Ishikawa (cell line): ENCODE data around the gene ALKBH7.

Source experiments
- CREB1 ChIP-seq: IDR thresholded peaks from 2 replicates; pipeline ENCODE4 v1.6.1; 2012; ENCODE audit warnings: low read depth
- EGR1 ChIP-seq: IDR thresholded peaks from 2 replicates; pipeline ENCODE4 v1.6.1; 2012
- FOXM1 ChIP-seq: IDR thresholded peaks from 2 replicates; pipeline ENCODE4 v1.6.1; 2012; ENCODE audit warnings: low read depth, borderline replicate concordance
- MAX ChIP-seq: IDR thresholded peaks from 2 replicates; pipeline ENCODE4 v1.6.1; 2012
- REST ChIP-seq: IDR thresholded peaks from 2 replicates; pipeline ENCODE4 v1.6.1; 2012; ENCODE audit warnings: low read depth, mild to moderate bottlenecking
- TAF1 ChIP-seq: IDR thresholded peaks from 2 replicates; pipeline ENCODE4 v1.6.1; 2012; ENCODE audit warnings: low read depth, mild to moderate bottlenecking
- TCF12 ChIP-seq: IDR thresholded peaks from 2 replicates; pipeline ENCODE4 v1.6.1; 2012; ENCODE audit warnings: low read depth
- USF1 ChIP-seq: IDR thresholded peaks from 2 replicates; pipeline ENCODE4 v1.6.1; 2012
- ZBTB7A ChIP-seq: IDR thresholded peaks from 2 replicates; pipeline ENCODE4 v1.6.1; 2012; ENCODE audit warnings: low read depth

ALKBH7 gene

GRCh38 chr19:6424195-6424938 is 51.8 kb downstream of the ALKBH7 start, which contains the start of gene KHSRP:
Gene KHSRP (minus strand): TSS chr19:6424811. CDS start chr19:6424701, 110 bp downstream.
- TF ChIP-seq USF1 (peak; percentile 90), REST (no peak), EGR1 (no peak), MAX (peak; percentile 78), TAF1 (peak; percentile 78; the same call in 1 of the 2 replicates), CREB1 (peak; percentile 71), FOXM1 (no peak), TCF12 (0 out of 2 replicates have a peak, but pooled peaks have one; percentile 50), ZBTB7A (peak; percentile 91; the same call in 1 of the 2 replicates)
